Endothelial cell of umbilical vein (primary cell): Measurements from ENCODE around the gene KCND1. TPM values are rescaled to one million over a fixed set of nuclear protein-coding genes. Genes with fewer than 3 reads are reported as not detected.
"Not testable (repeated sequence)": the region's sequence is repeated elsewhere in the genome, so short reads cannot be mapped to it uniquely, and the experiment has no call there.

Experiments used
- BruUV-seq: library from RNA; stranded (reverse); fragments of 400-500 nt; replicated peaks from 2 replicates; lab custom pipeline; 2021; lab: Mats Ljungman, UMichigan
- CTCF ChIA-PET: fragments of 300-600, 350-600 bp; sonication (Branson Sonifier 250); formaldehyde crosslinking; loops from one replicate; lab custom pipeline; 2021; ENCODE audit warnings: antibody characterized with exemption, inconsistent platforms; lab: Charles Lee
- POLR2A ChIA-PET: fragments of 300-600, 350-600 bp; sonication (Branson Sonifier 250); formaldehyde crosslinking; loops from one replicate; lab custom pipeline; 2021; ENCODE audit warnings: antibody characterized with exemption, inconsistent platforms; lab: Charles Lee
- DNase-seq: peaks from one replicate; pipeline ENCODE4 v3.0.0-alpha.2; 2011; ENCODE audit warnings: low read depth, low spot score
- FAIRE-seq: peaks from 2 replicates; lab custom pipeline; 2011; peaks lifted over from hg19 to GRCh38; lab: Jason Lieb, UNC
- H2AFZ ChIP-seq: 2 replicates; pipeline ENCODE4 v1.6.0; 2012; ENCODE audit warnings: low read depth, low read length, control low read depth, inconsistent platforms
- H3K27ac ChIP-seq: 2 replicates; pipeline ENCODE4 v1.5.1; 2011; ENCODE audit warnings: low read depth, mild to moderate bottlenecking, control low read depth, low read length, moderate library complexity; ENCODE audit not compliant: insufficient read depth
- H3K27me3 ChIP-seq, 2 experiments: 2 replicates each; pipeline versions ENCODE4 v1.6.0 to v1.6.1; 2011; ENCODE audit warnings: low read length in 2 of 2, mixed read lengths in 1 of 2; ENCODE audit not compliant: control insufficient read depth in 2 of 2, insufficient read depth in 2 of 2
- H3K36me3 ChIP-seq, 2 experiments: 2 replicates in 1 of 2; 3 replicates in 1 of 2; pipeline ENCODE4 v1.5.1; 2011; ENCODE audit warnings: low read length in 2 of 2, mild to moderate bottlenecking in 1 of 2, moderate library complexity in 1 of 2; ENCODE audit not compliant: control insufficient read depth in 2 of 2, insufficient read depth in 2 of 2; ENCODE audit errors: extremely low read depth in 1 of 2
- H3K4me1 ChIP-seq: 3 replicates; pipeline ENCODE4 v1.5.1; 2011; ENCODE audit warnings: mild to moderate bottlenecking, low read length; ENCODE audit not compliant: control insufficient read depth, insufficient read depth; ENCODE audit errors: extremely low read depth
- H3K4me2 ChIP-seq: 2 replicates; pipeline ENCODE4 v1.6.1; 2011; ENCODE audit warnings: low read length, control low read depth, mixed read lengths; ENCODE audit not compliant: insufficient read depth
- H3K4me3 ChIP-seq, 3 experiments: fragments of 200-600 bp in 1 of 3; sonication (generic), shearing (Covaris generic) in 1 of 3; replicated peaks in 1 of 3; 2 replicates each; pipeline ENCODE4 v1.5.1; 2011 to 2016; ENCODE audit warnings: control low read depth in 3 of 3, low read length in 3 of 3, mild to moderate bottlenecking in 2 of 3, inconsistent platforms in 1 of 3, low read depth in 1 of 3, moderate library complexity in 1 of 3; ENCODE audit not compliant: insufficient read depth in 1 of 3
- H3K79me2 ChIP-seq: 2 replicates; pipeline ENCODE4 v1.6.0; 2012; ENCODE audit warnings: low read length, inconsistent platforms; ENCODE audit not compliant: control insufficient read depth, insufficient read depth
- H3K9ac ChIP-seq: replicated peaks from 2 replicates; pipeline ENCODE3; 2011; ENCODE audit warnings: low read length, control low read depth; ENCODE audit not compliant: insufficient read depth; ENCODE audit errors: extremely low read depth
- H3K9me1 ChIP-seq: replicated peaks from 3 replicates; pipeline ENCODE4 v1.6.0; 2011; ENCODE audit warnings: mild to moderate bottlenecking, low read length; ENCODE audit not compliant: control insufficient read depth, insufficient read depth; ENCODE audit errors: extremely low read depth
- H3K9me3 ChIP-seq: replicated peaks from 2 replicates; pipeline ENCODE4 v1.5.1; 2012; ENCODE audit warnings: low read length, inconsistent platforms; ENCODE audit not compliant: control insufficient read depth, insufficient read depth
- H4K20me1 ChIP-seq: replicated peaks from 2 replicates; pipeline ENCODE3; 2011; ENCODE audit warnings: mild to moderate bottlenecking, low read length; ENCODE audit not compliant: control insufficient read depth, insufficient read depth; ENCODE audit errors: extremely low read depth
- EZH2 ChIP-seq: IDR thresholded peaks from 2 replicates; pipeline ENCODE4 v1.6.1; 2012; ENCODE audit warnings: borderline replicate concordance, low read depth, mild to moderate bottlenecking, moderate library complexity, low read length, inconsistent platforms; ENCODE audit not compliant: severe bottlenecking
- FOS ChIP-seq: IDR thresholded peaks from 2 replicates; pipeline ENCODE4 v1.6.1; 2011; ENCODE audit warnings: mild to moderate bottlenecking, low read length, moderate library complexity, borderline replicate concordance; ENCODE audit not compliant: insufficient read depth
- POLR2AphosphoS5 ChIP-seq: IDR thresholded peaks from 2 replicates; pipeline ENCODE4 v1.6.1; 2012; ENCODE audit warnings: low read depth, mild to moderate bottlenecking, control low read depth, low read length, moderate library complexity; ENCODE audit not compliant: insufficient read depth
- dilution Hi-C: fragments of 300-500 bp; cut with MboI; formaldehyde crosslinking; loops from one replicate; pipeline ENCODE4 v1.15.0; 2019; ENCODE audit warnings: low sequenced_read_pairs; ENCODE audit not compliant: extremely low pct_ligation_motif_present
- intact Hi-C: fragments of 100-400 bp; cut with micrococcal nuclease; formaldehyde crosslinking; loops from one replicate; pipeline ENCODE4 v1.10.0; 2022
- polyA plus RNA-seq, 4 experiments: library from polyadenylated mRNA; depleted of rRNA in 3 of 4; stranded (reverse) in 3 of 4; unstranded in 1 of 4; fragments of >200 nt; gene quantifications; 2 replicates each; pipeline versions ENCODE4 v1.2.1 to v1.2.3, GENCODE V29; 2011 to 2012; ENCODE audit warnings: missing spikeins in 1 of 4
- total RNA-seq: library from RNA; stranded (reverse); gene quantifications from 2 replicates; pipeline ENCODE4 v1.2.3, GENCODE V29; 2021
- TF ChIP-seq, protein P1 (sequence below): IDR thresholded peaks from 2 replicates; pipeline ENCODE4 v1.6.1; 2011; ENCODE audit not compliant: insufficient read depth, insufficient read length
- TF ChIP-seq, protein P2 (sequence below), 2 donors: IDR thresholded peaks; 1 replicate in 1 of 2; 2 replicates in 1 of 2; pipeline ENCODE4 v1.5.1; 2011; ENCODE audit warnings: low read length in 2 of 2, mild to moderate bottlenecking in 2 of 2, moderate library complexity in 2 of 2, control low read depth in 1 of 2, inconsistent platforms in 1 of 2, low read depth in 1 of 2; ENCODE audit not compliant: insufficient read depth in 1 of 2; ENCODE audit errors: extremely low read depth in 1 of 2

The KCND1 gene
- total and polyA plus RNA-seq, 2 donors (not counting 3 experiments of a cell fraction or from before 2014, with no cell fraction given): 0.54 to 1.3 TPM

GRCh38 chrX:48981178-48981577 lies 9.5 kb upstream of the KCND1 start:
- no peaks in the 10 kb centered on the region for H3K4me1 ChIP-seq

DNA sequence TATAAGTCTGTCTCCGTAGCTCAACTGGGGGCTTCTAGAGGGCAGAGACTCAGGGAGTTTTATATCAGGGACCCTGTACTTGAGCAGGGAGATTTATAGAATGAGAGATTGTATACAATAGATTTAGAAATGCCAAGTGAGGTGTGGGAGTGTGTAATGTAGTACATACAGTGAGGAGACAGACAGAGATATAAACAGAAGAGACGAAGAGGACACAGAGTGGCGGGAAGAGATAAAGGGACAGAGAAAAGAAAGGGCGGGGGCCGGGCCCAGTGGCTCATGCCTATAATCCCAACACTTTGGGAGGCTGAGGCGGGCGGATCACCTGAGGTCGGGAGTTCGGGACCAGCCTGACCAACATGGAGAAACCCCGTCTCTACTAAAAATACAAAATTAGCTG lies 8.7 kb upstream of the KCND1 start:
- intact Hi-C loops, H4K20me1 ChIP-seq, H3K9me1 ChIP-seq, BruUV-seq, H3K79me2 ChIP-seq, H3K4me3 ChIP-seq, H3K27ac ChIP-seq, H3K27me3 ChIP-seq, POLR2A ChIA-PET, H3K9me3 ChIP-seq, FAIRE-seq, DNase-seq, CTCF ChIA-PET, H3K4me1 ChIP-seq, H3K4me2 ChIP-seq, H2AFZ ChIP-seq, dilution Hi-C loops, H3K9ac ChIP-seq: not testable (repeated sequence)
- H3K36me3 ChIP-seq: peaks cover 4 to 37% of the 10 kb centered on the region in 2 experiments

More at GRCh38 chrX:48981178-48981577, 9.5 kb upstream of the KCND1 start:
- no peaks in the 10 kb centered on the region for H3K9me1 ChIP-seq
- no TSS peak for BruUV-seq
- H3K36me3 ChIP-seq: peaks cover 4 to 31% of the 10 kb centered on the region in 2 experiments
- H3K27me3 ChIP-seq: no peaks in the 10 kb centered on the region
- CTCF ChIA-PET: no interaction called here
- no peak overlapping the region for H3K27ac ChIP-seq
- no peak overlapping the region for H3K4me3 ChIP-seq
- H3K9ac ChIP-seq: no peak overlapping the region
- no peak for FAIRE-seq
- no peaks in the 10 kb centered on the region for H4K20me1 ChIP-seq
- no peaks in the 10 kb centered on the region for H3K9me3 ChIP-seq
- H3K79me2 ChIP-seq: no peaks in the 10 kb centered on the region
- no peak for DNase-seq
- no peak for TF ChIP-seq FOS
- no peak for TF ChIP-seq EZH2
- TF ChIP-seq POLR2AphosphoS5: no peak
- TF ChIP-seq, protein P1, sequence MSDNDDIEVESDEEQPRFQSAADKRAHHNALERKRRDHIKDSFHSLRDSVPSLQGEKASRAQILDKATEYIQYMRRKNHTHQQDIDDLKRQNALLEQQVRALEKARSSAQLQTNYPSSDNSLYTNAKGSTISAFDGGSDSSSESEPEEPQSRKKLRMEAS: no peak
- TF ChIP-seq, protein P2, sequence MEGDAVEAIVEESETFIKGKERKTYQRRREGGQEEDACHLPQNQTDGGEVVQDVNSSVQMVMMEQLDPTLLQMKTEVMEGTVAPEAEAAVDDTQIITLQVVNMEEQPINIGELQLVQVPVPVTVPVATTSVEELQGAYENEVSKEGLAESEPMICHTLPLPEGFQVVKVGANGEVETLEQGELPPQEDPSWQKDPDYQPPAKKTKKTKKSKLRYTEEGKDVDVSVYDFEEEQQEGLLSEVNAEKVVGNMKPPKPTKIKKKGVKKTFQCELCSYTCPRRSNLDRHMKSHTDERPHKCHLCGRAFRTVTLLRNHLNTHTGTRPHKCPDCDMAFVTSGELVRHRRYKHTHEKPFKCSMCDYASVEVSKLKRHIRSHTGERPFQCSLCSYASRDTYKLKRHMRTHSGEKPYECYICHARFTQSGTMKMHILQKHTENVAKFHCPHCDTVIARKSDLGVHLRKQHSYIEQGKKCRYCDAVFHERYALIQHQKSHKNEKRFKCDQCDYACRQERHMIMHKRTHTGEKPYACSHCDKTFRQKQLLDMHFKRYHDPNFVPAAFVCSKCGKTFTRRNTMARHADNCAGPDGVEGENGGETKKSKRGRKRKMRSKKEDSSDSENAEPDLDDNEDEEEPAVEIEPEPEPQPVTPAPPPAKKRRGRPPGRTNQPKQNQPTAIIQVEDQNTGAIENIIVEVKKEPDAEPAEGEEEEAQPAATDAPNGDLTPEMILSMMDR (IDR thresholded peaks at IDR 0.05; ENCODE audit: extremely low read depth in 1 of 2, insufficient read depth in 1 of 2, low read depth in 1 of 2, low read length in 2 of 2): no peak
- POLR2A ChIA-PET: no interaction called here
- intact Hi-C loops: no loop called here
- H2AFZ ChIP-seq: no peak overlapping the region
- no peak overlapping the region for H3K4me2 ChIP-seq
- dilution Hi-C loops: no loop called here
